Esophagus mucosa (tissue), 1 donor: ENCODE measurements around the gene CD40. TPM values are rescaled to one million over a fixed set of nuclear protein-coding genes. Genes with fewer than 3 reads are reported as not detected.
A peak's percentile ranks its signal among the peaks of the same experiment; 100 is the strongest.
"Not testable (repeated sequence)": the region's sequence is repeated elsewhere in the genome, so short reads cannot be mapped to it uniquely, and the experiment has no call there.

Experiments
- ATAC-seq: fragments of 200-7000 bp; cut with Tn5 transposase; one replicate; pipeline ENCODE4 v1.9.1; 2020
- total RNA-seq: library from RNA; stranded (reverse); gene quantifications from one replicate; pipeline ENCODE4 v1.2.4, GENCODE V29; 2023
- donor health status: DM: yes; HTN: yes; CAD: no.

CD40 gene
- total RNA-seq, 1 donor from 2014 or later = 7.4 TPM

DNA sequence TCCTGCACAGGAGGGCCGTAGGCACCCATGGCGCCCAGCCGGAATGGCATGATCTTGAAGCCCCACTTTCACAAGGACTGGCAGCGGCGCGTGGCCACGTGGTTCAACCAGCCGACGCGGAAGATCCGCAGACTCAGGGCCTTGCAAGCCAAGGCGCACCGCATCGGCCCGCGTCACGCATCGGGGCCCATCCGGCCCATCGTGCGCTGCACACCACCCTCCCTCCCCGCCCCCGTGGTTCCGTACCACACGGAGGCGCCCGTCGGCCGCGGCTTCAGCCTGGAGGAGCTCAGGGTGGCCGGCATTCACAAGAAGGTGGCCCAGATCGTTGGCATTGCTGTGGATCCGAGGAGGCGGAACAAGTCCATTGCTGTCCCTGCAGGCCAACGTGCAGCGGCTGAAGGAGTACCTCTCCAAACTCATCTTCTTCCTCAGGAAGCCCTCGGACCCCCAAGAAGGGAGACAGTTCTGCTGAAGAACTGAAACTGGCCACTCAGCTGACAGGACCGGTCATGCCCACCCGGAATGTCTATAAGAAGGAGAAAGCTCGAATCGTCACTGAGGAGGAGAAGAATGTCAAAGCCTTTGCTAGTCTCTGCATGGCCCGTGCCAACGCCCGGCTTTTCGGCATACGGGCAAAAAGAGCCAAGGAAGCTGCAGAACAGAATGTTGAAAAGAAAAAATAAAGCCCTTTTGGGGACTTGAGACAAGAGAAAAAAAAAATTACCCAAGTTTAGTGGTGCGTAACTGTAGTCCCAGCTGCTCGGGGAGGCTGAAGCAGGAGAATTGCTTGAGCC, 18.4 kb upstream of the CD40 start:
- ATAC-seq = peak; percentile 67

DNA sequence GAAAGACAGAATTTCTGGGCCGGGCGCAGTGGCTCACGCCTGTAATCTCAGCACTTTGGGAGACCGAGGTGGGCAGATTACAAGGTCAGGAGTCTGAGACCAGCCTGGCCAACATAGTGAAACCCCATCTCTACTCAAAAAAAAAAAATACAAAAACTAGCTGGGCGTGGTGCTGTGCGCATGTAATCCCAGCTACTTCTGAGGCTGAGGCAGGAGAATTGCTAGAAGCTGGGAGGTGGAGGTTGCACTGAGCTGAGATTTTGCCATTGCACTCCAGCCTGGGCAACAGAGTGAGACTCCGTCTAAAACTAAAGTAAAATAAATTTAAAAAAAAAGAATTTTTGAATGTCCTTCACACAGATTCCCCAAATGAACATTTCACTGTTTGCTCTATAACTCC, 17.7 kb upstream of the CD40 start:
- not testable (repeated sequence) for ATAC-seq

DNA sequence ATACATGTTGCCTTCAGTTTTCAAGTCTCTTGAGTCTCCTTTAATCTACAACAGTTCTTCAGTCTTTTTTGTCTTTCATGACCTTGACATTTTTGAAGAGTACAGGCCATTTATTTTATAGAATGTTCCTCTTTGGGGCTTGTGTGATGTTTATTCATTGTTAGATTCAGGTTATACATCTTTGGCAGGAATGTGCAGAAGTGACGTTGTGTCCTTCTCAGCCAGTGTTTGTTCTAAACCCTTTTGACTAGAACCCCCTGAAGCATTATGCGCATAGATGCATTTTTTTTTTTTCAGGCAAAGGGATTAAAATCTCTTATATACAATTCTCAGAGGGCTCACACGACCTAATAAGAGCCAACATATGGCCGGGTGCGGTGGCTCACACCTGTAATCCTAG, 17.1 kb upstream of the CD40 start:
- no peak for ATAC-seq

DNA sequence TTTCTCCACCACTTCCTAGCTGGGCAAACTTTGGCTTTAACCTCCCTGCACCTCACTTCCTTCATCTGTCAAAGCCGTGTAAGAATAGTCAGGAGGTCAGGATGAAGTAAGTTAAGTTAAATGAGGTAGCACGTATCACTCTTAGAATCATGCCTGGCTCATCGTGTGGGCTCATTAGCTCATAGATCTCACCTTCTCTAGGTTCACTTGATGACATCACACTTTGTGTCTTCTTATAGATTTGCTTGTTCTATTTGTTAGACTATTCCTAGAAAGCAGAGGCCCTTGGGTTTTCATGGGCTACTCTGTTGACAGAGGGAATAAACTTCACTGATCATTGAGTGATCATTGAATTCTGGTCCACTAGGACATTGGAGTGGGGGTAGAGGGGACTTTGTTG, 16.2 kb upstream of the CD40 start:
- ATAC-seq = no peak

DNA sequence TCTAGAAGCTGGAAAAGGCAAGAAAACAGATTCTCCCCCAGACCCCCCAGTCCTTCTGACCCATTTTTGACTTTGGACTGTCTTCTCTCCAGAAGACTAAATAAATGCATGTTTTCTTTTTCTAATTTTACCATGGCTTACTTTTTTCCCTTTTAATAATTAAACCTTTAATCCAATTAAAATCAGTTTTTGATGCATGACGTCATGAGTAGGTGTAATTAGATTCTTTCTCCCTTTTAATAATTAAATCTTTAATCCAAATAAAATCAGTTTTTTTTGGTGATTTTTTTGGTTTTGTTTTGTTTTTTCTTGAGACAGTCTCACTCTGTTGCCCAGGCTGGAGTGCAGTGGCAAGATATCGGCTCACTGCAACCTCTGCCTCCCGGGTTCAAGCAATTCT, 15.2 kb upstream of the CD40 start:
- no peak for ATAC-seq

DNA sequence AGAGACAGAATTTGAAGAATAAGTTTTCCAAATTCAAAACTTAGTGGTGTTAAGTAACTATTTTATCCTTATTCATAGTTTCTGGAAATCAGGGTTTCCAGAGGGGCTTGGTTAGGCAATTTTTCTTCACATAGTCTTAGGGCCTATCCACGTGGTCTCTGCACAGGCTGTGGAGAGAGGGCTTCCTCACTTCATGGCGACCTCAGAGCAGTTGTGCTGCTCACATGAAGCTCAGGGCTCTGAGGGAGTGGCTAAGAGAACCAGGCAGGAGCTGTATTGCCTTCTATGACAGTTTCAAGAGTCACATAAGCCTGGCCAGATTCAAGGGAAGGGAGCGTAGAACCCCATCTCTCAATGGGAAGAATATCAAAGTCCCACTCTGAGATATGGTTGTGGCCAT, 13.9 kb upstream of the CD40 start:
- ATAC-seq = no peak

DNA sequence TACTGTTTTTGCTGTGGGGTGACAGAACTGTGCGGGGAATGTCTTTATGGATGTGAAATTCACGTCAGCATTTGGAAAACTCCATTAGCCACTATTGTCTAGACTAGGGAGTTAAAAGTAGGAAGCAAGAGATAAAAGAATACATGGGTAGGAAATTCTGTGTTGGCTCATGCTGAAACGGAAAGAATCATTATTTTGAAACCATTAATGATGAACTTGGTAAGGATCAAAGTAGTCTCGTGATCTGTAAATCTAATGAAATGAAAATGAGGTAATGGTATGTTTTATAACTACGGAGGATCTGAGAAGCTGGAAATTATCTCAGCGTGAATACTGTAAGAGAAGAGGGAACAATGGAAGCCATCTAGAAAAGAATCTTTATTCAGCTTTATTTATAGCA, 11.1 kb upstream of the CD40 start:
- ATAC-seq = no peak

DNA sequence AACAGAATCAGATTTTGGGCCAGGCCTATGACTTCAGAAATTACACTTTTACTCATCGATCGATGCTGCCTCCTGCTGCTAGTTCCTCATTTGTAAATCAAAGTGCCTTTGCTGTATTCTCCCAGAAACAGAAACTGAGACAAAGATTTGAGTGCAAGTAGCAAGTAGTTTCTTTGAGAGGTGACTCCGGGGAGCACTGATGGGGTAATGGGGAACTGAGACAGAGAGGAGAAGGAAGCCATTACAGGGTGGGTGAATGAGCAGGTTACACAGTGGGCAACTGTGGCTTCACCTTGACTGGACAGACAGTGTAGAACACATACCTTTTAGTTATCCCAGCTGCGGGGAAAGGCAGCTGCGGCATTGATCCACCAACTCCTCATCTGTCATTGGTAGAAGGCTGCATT, 9.7 kb upstream of the CD40 start:
- peak; percentile 35 for ATAC-seq

DNA sequence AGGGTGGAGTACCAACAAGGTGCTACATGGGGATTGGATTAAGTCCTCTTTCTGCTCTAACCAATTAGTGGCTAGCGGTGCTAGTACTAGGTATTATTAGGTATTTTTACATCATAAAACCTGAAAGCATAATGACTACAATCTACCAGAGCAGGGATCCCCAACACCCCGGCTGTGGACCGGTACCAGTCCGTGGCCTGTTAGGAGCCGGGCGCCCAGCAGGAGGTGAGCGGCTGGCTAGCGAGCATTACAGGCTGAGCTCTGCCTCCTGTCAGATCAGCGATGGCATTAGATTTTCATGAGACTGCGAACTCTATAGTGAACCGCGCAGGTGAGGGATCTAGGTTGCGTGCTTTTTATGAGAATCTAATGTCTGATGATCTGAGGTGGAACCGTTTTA, 9.1 kb upstream of the CD40 start:
- no peak for ATAC-seq

DNA sequence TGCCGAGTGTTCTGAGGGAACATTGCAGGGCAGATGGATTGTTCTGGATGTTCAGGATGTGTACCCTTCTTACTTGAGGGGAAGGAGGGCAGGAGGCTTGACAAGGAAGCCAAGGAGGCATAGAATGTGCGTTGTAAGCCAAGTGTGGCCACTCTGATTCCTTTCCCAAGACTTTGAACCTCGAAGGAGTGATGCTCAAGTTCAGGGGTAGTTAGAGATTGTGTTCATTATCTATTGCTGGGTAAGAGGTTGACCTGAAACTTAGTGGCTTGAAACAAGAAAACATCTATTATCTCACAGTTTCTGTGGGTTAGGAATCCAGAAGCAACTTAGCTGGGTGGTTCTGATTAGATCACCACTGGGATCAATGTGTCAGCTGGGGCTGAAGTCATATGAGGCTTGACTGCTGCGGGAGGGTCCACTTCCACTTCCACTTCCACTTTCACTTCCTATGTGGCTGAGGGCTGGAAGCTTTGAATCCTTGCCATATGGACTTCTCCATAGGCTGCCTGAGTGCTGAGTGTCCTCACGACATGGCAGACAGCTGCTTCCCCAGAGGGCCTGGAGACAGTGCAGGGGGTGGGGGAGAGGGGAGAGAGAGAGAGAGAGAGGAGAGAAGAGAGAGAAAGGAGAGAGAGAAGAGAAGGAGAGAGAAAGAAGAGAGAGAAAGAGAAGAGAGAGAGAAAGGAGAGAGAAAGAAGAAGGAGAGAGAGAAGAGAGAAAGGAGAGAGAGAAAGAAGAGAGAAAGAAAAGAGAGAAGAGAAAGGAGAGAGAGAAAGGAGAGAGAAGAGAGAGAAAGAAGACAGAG, 6.9 kb upstream of the CD40 start:
- ATAC-seq = peak; percentile 22

DNA sequence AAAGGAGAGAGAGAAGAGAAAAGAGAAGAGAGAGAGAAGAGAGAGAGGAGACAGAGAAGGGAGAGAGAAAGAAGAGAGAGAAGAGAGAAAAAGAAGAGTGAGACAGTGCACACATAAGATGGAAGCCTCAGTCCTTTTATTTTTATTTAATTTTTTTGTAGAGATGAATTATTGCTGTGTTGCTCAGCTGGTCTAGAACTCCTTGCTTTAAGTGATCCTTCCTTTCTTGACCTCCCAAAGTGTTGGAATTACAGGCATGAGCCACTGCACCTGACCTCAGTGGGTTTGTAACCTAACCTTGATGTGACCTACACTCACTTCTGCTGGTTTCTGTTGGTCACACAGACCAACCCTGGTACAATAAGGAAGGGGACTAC, 6.3 kb upstream of the CD40 start:
- no peak for ATAC-seq

DNA sequence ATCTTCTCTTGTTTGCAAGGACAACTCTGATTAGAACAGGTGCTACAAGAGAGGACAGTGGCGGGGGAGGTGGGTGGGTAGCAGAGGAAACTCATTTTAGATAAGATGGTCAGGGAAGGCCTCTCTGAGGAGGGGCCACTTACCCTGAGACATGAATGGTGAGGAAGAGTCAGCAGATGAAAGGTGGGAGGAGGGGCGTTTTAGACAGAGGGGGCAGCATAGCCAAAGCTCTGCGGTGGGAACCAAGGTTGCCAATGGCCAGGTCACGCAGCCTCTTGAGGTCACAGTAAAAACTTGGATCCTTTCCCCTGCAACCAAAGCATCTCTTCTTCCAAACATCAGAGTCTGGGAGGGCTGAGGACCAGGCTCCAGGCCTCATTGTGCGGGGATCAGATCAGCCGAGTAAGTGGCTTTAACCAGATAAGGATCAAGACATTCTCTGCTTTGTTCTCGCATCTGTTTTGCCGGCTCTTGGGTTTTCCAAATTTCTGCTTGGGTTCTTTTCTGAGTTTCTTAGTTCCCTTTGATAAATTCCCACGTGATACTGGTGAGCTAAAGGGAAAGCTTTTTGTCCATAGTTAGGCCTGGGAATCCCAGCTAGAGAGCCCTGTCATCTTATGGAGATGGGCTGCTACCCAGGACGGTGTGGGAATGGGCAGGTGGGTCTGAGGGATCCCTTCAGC, 5.5 kb upstream of the CD40 start:
- no peak for ATAC-seq

DNA sequence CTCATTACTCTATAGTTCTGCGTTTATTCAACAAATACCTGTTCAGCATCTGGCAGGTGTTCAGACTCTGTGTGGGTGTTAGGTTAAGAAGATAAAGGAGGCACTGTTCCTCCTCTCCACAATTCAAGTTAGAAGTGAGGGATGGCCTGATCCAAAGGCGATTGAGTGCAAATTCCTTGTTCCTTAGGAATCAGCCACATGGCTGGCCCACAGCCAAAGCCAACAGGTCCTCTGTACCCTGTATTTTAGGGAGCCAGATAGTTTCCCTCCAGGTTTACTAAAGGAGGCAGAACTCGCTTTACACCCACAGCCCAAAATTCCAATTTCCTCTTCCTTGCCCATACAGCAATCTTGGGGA, 5.0 kb upstream of the CD40 start:
- ATAC-seq = no peak

DNA sequence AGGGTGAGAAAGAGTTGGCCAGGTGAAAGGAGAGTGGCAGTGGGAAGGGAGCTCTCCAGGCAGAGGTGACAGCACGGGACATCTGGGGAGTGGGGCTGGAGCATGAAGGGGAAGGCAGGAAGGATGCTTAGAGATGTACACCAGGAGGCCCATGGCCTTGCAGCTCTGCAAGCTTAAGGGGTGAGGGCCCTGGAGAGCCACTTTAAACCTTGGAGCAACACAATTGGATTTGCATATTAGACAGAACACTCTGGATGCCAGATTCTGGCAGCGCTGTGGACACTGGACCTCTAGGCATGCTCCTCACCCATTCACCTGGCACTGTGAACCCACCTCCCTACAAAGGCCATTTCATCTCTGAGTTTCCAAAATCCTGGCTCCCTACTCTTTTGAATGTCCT, 3.7 kb upstream of the CD40 start:
- no peak for ATAC-seq

DNA sequence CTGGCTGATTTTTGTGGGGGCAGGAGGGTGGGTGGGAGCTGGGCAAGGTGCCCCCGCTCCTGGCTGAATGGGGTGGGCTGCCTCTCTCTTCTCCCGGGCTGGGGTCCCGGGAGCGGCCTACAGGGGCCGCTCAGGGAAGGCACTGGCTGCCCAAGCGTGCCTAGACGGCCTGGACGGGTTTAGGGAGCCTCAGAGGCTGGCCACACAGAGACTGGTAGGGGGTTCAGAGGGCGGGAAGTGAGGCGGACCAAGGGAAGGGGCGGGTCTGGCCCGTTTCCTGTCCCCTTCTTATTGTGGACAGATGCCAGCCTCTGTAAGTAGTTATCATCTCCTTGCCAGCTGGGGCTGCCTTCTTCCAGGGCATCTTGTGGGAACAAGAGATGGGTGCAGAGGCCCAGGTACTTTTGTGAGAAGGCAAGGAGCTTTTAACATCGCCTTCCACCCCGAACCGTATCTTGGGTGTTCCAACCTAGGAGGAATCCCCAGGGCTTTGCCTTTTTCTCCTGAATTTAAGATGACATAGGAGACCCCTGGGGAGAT, 437 bp downstream of the CD40 start:
- ATAC-seq = peak; percentile 62

DNA sequence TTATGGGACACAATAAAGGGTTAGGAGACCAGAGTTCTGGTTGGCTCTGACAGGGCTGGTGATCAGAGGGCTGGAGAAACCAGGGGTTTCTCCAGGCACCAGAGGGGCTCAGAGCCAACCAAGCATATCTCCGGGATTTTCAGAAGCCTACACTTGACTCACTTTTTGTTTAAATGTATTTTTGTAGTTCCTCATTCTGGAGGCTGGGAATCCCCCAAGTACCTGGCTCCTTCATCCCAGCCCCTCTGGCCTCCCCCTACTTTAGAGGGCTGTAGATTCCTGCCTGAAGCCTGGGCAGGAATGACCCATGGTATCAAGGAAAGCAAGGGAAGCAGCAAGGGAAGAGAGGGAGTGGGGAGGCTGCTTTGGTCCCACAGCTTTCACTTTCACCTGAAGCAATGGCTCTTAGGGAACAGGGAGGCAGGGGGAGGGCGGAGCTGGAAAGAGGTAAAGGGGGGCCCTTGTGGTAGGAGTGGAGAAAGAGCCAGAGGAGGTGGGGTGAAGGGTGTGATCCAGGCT, 973 bp downstream of the CD40 start:
- ATAC-seq = peak; percentile 26

DNA sequence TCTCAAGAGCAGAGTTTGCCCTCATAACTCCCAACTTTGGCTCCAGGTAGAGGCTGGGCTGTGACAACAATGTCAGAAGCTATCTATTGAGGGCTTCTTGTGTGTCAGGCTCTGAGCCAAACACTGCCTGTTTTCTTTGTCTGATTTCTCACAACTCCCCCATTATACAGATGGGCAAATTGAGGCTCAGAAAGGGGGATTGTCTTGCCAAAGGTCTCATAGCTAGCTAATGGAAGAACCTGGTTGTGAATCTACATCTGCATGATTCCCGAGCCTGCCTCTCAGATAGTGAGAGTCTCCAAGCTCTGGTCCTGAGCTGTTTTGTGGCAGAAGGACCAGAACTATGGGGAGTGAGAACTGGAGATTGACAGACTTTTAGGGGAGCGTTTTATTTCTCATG, 1.4 kb downstream of the CD40 start:
- ATAC-seq = no peak

DNA sequence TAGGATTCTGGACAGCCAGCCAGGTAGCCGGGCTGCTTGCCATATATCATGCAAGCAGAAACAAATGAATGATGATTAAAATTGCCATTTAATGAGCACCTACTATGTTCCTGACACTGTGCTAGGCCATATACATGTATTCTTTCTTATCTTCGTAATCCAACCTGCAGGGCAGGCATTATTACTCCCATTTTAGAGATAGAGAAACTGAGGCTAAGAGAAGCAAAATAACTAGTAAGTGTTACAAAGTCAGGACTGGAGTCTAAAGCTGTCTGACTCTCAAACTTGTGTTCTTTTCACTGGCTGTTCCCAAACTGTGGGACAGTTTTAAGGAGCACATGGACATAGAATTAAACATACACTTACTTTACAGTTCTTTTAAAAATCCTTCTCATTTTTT, 2.0 kb downstream of the CD40 start:
- ATAC-seq = no peak

DNA sequence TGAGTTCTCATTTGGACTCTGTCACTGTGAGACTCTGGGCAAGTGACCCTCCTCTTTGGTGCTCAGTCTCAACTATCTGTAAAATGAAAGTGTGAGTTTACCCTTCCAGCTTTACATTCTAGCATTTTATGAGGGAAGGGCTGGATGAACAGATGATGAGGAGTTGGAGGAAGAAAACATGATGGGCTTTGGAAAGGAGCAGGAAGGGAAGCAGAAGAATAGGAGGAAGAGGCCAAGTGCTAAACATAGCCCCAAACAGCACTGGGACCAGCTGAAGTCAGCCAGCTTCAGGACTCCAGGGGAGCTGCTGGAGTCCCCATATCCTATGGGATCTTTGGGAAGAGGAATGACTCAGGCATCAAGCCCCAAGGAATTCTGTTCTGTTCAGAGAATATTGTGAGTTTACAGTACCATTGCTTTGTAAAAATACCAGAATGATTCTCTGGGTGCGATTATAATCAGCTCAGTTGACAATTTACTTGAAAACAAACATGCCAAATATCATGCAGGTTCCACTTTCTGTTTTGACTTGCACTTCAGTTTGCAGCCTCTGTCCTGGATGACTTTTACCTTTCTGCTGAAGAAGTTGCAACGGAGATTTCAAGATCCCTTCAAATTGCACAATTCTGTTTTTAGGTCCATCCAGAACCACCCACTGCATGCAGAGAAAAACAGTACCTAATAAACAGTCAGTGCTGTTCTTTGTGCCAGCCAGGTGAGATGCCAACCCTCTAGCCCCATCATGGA, 3.2 kb downstream of the CD40 start:
- ATAC-seq = no peak

DNA sequence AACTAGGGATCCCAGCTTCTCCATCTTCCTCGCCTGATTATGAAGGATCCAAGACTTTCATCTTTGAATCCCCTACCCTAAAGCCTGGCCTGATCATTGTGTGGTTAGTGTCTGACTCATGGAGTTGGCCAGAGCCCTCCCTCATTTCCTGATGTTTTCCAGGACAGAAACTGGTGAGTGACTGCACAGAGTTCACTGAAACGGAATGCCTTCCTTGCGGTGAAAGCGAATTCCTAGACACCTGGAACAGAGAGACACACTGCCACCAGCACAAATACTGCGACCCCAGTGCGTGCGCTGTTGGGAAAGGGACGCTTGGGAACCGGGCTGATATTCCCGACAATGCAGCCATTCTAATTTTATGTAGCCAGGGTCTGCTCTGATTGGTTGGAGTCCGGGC, 4.0 kb downstream of the CD40 start:
- no peak for ATAC-seq

DNA sequence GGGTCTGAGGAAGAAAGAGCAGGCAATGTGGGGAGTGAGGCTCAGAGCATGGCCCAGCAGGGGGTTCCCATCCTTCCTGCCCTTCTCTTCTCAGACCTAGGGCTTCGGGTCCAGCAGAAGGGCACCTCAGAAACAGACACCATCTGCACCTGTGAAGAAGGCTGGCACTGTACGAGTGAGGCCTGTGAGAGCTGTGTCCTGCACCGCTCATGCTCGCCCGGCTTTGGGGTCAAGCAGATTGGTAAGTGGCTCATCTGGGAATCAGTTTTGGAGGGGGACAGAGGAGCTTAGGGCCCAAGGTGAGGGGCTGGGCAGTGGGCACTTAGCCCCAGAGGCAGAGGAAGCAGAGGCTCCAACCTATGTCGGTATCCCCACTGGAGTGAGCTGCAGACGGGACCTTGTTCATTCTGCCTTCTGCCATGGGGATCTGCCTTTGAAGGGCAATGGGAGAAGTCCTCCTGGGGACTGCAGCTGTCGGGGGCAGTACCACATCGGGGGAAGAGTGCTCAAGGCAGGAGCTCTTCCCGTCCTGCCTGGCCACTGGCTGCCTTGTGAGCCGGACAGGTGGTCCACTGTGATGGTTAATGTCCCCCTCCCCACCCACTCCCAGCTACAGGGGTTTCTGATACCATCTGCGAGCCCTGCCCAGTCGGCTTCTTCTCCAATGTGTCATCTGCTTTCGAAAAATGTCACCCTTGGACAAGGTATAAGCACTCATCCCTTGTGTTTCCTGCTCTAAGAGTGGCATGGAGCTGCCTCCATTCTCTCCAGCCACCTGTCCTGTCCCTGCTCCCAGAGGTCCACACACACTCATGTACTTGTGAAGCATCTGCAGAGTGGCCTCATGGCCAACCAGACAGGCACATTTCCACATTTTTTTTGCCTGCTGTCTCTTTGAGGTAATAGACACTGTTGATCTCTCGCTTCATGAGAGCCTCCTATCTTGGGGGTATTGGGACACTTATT, 4.7 kb downstream of the CD40 start:
- no peak for ATAC-seq
